ENCODE measurements around the gene NAIF1. TPM values are rescaled to one million over a fixed set of nuclear protein-coding genes. Genes with fewer than 3 reads are reported as not detected.

NAIF1 gene, protein sequence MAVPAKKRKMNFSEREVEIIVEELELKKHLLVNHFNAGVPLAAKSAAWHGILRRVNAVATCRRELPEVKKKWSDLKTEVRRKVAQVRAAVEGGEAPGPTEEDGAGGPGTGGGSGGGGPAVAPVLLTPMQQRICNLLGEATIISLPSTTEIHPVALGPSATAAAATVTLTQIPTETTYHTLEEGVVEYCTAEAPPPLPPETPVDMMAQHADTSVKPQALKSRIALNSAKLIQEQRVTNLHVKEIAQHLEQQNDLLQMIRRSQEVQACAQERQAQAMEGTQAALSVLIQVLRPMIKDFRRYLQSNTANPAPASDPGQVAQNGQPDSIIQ
- total RNA-seq: 8.3 and 8.5 TPM in 2 replicates

GRCh38 chr9:128066713-128067644 lies at the start of gene NAIF1:
Gene NAIF1 (minus strand): TSS chr9:128067320. CDS start chr9:128067101, 219 bp downstream.

GRCh38 chr9:128067645-128068385 lies 695 bp upstream of the NAIF1 start, which contains the start of gene SLC25A25:
Gene SLC25A25 (plus strand): TSS chr9:128068232. CDS start chr9:128068320, 88 bp downstream.

Other genes starting within 250 kb of the NAIF1 start
- gene ENG, start 212.7 kb downstream of the NAIF1 start, total RNA-seq: 24.2 and 29.0 TPM in 2 replicates
- 29.5 and 40.1 TPM in 2 replicates for gene AK1, start 189.6 kb downstream of the NAIF1 start, total RNA-seq
- 37.0 and 62.6 TPM in 2 replicates for gene ST6GALNAC6, start 167.7 kb downstream of the NAIF1 start, total RNA-seq
- 34.1 and 46.1 TPM in 2 replicates for gene ST6GALNAC4, start 150.3 kb downstream of the NAIF1 start, total RNA-seq
- gene PIP5KL1, start 136.5 kb downstream of the NAIF1 start, total RNA-seq: 2.5 and 4.2 TPM in 2 replicates
- 32.8 and 39.1 TPM in 2 replicates for gene DPM2, start 129.5 kb downstream of the NAIF1 start, total RNA-seq
- 4.6 and 9.5 TPM in 2 replicates for gene EEIG1, start 86.3 kb downstream of the NAIF1 start, total RNA-seq
- gene SLC25A25, start 912 bp upstream of the NAIF1 start, total RNA-seq: 9.8 TPM in 2 replicates
- 84.0 and 100 TPM in 2 replicates for gene PTGES2, start 60.4 kb upstream of the NAIF1 start, total RNA-seq
- gene LCN2, start 82.1 kb upstream of the NAIF1 start, total RNA-seq: 1.9 TPM in 1 of 2 replicates, not detected in the other
- 177 and 374 TPM in 2 replicates for gene BBLN, start 92.9 kb upstream of the NAIF1 start, total RNA-seq
- 67.0 and 90.5 TPM in 2 replicates for gene CIZ1, start 124.3 kb upstream of the NAIF1 start, total RNA-seq
- gene DNM1, start 136.1 kb upstream of the NAIF1 start, total RNA-seq: 44.2 and 131 TPM in 2 replicates
- gene GOLGA2, start 208.7 kb upstream of the NAIF1 start, total RNA-seq: 41.7 and 62.4 TPM in 2 replicates
- 48.6 and 66.6 TPM in 2 replicates for gene SWI5, start 209.0 kb upstream of the NAIF1 start, total RNA-seq

Measured in mesangial cell (primary cell).